ENCODE results near the gene CDH4.

Gene CDH4

GRCh38 chr20:61223121-61223520 is 28.9 kb upstream of the CDH4 start:
- Histone ChIP-seq H3K4me3 (replicated peaks; ENCODE audit: insufficient read depth, low read length) (no peak overlapping the region), H3K27me3 (ENCODE audit: insufficient read depth, poor library complexity, severe bottlenecking) (no peaks in the 10 kb centered on the region), H3K27ac (replicated peaks) (no peak overlapping the region)
- DNase-seq (ENCODE audit: low read depth in 1 of 2, low spot score in 1 of 2), result no peak
- TF ChIP-seq GABPA (IDR thresholded peaks at IDR 0.05; ENCODE audit: low read depth) (no peak), POLR2AphosphoS5 (IDR thresholded peaks at IDR 0.05; ENCODE audit: low read depth) (no peak), REST (IDR thresholded peaks at IDR 0.05; ENCODE audit: insufficient replicate concordance, low read depth) (no peak), SPI1 (IDR thresholded peaks at IDR 0.05; ENCODE audit: borderline replicate concordance, low read depth) (no peak), CTCF (IDR thresholded peaks at IDR 0.05; ENCODE audit: insufficient read depth, low read length) (no peak)

GRCh38 chr20:61230166-61230565 is 21.9 kb upstream of the CDH4 start:
- no peak overlapping the region for H3K27ac ChIP-seq (replicated peaks)
- H3K4me3 ChIP-seq (replicated peaks; ENCODE audit: insufficient read depth, low read length), result no peak overlapping the region
- DNase-seq (ENCODE audit: low read depth in 1 of 2, low spot score in 1 of 2), result no peak
- TF ChIP-seq CTCF (IDR thresholded peaks at IDR 0.05; ENCODE audit: insufficient read depth, low read length) (no peak), POLR2AphosphoS5 (IDR thresholded peaks at IDR 0.05; ENCODE audit: low read depth) (no peak), GABPA (IDR thresholded peaks at IDR 0.05; ENCODE audit: low read depth) (no peak)
- no peaks in the 10 kb centered on the region for H3K27me3 ChIP-seq (ENCODE audit: insufficient read depth, poor library complexity, severe bottlenecking)

- TF ChIP-seq SPI1 (IDR thresholded peaks at IDR 0.05; ENCODE audit: borderline replicate concordance, low read depth) (no peak), GABPA (IDR thresholded peaks at IDR 0.05; ENCODE audit: low read depth) (no peak), POLR2AphosphoS5 (IDR thresholded peaks at IDR 0.05; ENCODE audit: low read depth) (no peak), CTCF (IDR thresholded peaks at IDR 0.05; ENCODE audit: insufficient read depth, low read length) (no peak), REST (IDR thresholded peaks at IDR 0.05; ENCODE audit: insufficient replicate concordance, low read depth) (no peak)
- no peaks in the 10 kb centered on the region for H3K27me3 ChIP-seq (ENCODE audit: insufficient read depth, poor library complexity, severe bottlenecking)
- no peak overlapping the region for H3K27ac ChIP-seq (replicated peaks)
- H3K4me3 ChIP-seq (replicated peaks; ENCODE audit: insufficient read depth, low read length), result no peak overlapping the region
- DNase-seq (ENCODE audit: low read depth in 1 of 2, low spot score in 1 of 2), result no peak
Measured at GRCh38 chr20:61233590-61233989, 18.5 kb upstream of the CDH4 start.

- no peak for DNase-seq (ENCODE audit: low read depth in 1 of 2, low spot score in 1 of 2)
- H3K27ac ChIP-seq (replicated peaks), result no peak overlapping the region
- TF ChIP-seq REST (IDR thresholded peaks at IDR 0.05; ENCODE audit: insufficient replicate concordance, low read depth), result no peak
- no peak for TF ChIP-seq GABPA (IDR thresholded peaks at IDR 0.05; ENCODE audit: low read depth)
- TF ChIP-seq CTCF (IDR thresholded peaks at IDR 0.05; ENCODE audit: insufficient read depth, low read length), result no peak
- no peak for TF ChIP-seq POLR2AphosphoS5 (IDR thresholded peaks at IDR 0.05; ENCODE audit: low read depth)
- TF ChIP-seq SPI1 (IDR thresholded peaks at IDR 0.05; ENCODE audit: borderline replicate concordance, low read depth), result no peak
- no peak overlapping the region for H3K4me3 ChIP-seq (replicated peaks; ENCODE audit: insufficient read depth, low read length)
- no peaks in the 10 kb centered on the region for H3K27me3 ChIP-seq (ENCODE audit: insufficient read depth, poor library complexity, severe bottlenecking)
Measured at GRCh38 chr20:61234224-61234890, 17.7 kb upstream of the CDH4 start.
